Ovary (tissue), 9 donors: Measurements from ENCODE around the gene CACNA1D. TPM values are rescaled to one million over a fixed set of nuclear protein-coding genes. Genes with fewer than 3 reads are reported as not detected.

Source experiments
- DNase-seq, 5 donors: peaks; one replicate each; pipeline ENCODE4 v3.0.0-alpha.2; 2019 to 2020
- H3K27ac ChIP-seq, 2 donors: fragments of 200-600 bp; one replicate each; pipeline versions ENCODE4 v1.5.1 to v1.8.0; 2019 to 2022
- H3K27me3 ChIP-seq: fragments of 200-600 bp; one replicate; pipeline ENCODE4 v1.8.0; 2022
- H3K36me3 ChIP-seq: fragments of 200-600 bp; sonication (generic); one replicate; pipeline ENCODE4 v1.5.1; 2019
- H3K4me1 ChIP-seq: one replicate; pipeline ENCODE4 v1.8.1; 2013; ENCODE audit warnings: mild to moderate bottlenecking, moderate library complexity; ENCODE audit not compliant: insufficient read depth
- H3K4me3 ChIP-seq: fragments of 200-600 bp; sonication (generic); one replicate; pipeline ENCODE4 v1.5.1; 2017
- H3K9me3 ChIP-seq, 2 donors: fragments of 200-600 bp in 1 of 2; sonication (generic) in 1 of 2; one replicate each; pipeline versions ENCODE4 v1.5.1 to v1.8.1; 2013 to 2019; ENCODE audit warnings: mild to moderate bottlenecking in 1 of 2, moderate library complexity in 1 of 2
- CTCF ChIP-seq, 3 donors: fragments of 450-650 bp in 2 of 3; fragments of 200-600 bp in 1 of 3; IDR thresholded peaks; one replicate each; pipeline versions ENCODE4 v1.5.1 to v1.8.0; 2016 to 2022; ENCODE audit warnings: antibody characterized with exemption in 3 of 3, mild to moderate bottlenecking in 1 of 3
- EP300 ChIP-seq: sonication (generic); formaldehyde crosslinking; IDR thresholded peaks from one replicate; pipeline ENCODE4 v1.6.1; 2017; ENCODE audit warnings: antibody characterized with exemption
- POLR2A ChIP-seq: fragments of 450-650 bp; IDR thresholded peaks from one replicate; pipeline ENCODE4 v1.6.1; 2017; ENCODE audit warnings: antibody characterized with exemption, mild to moderate bottlenecking, moderate library complexity
- WGBS, 3 donors: extraction: QIAGEN DNeasy Blood & Tissue Kit in 1 of 3; methylation state at CpG; one replicate each; pipeline versions ENCODE4 v1.1.5 to v1.1.7; 2013 to 2017; 5-methylcytosine and 5-hydroxymethylcytosine counted together
- intact Hi-C, 4 donors: fragments of 100-400 bp; cut with DNase I; formaldehyde crosslinking; loops; one replicate each; pipeline versions ENCODE4 v1.11.0 to v1.15.1; 2022 to 2023
- polyA plus RNA-seq, 2 donors: library from polyadenylated mRNA; stranded (reverse); fragments of 200-250 nt in 1 of 2; fragments of 350-450 nt in 1 of 2; fragmentation: Illumina TruSeq in 1 of 2; extraction: RNeasy Lipid Tissue Mini Kit (QIAGEN cat#74804) in 1 of 2; gene quantifications; one replicate each; pipeline ENCODE4 v1.2.3, GENCODE V29; 2013 to 2014
- total RNA-seq, 7 donors: library from RNA; depleted of rRNA in 2 of 7; stranded (reverse); fragments of >200 nt in 2 of 7; fragmentation: NEBNext Ultra II Directional in 3 of 7; extraction: Animal tissue kit (Norgen Biotek cat#: 25700) in 3 of 7; gene quantifications; one replicate each; pipeline versions ENCODE4 v1.1.0 to v1.2.4, GENCODE V29; 2016 to 2023
- donor health status: DM: no; HTN: no; CAD: no; lungs with moderate emphysema.
- donor health status: DM: no; HTN: no; CAD: no.
- donor health status: Bipolar disorder and iron deficiency.
- donor health status: DM: yes; HTN: yes; CAD: no.
- donor health status: DM: no; HTN: no; CAD: no.
- donor health status: DM: yes; HTN: yes; CAD: no.

Gene CACNA1D
- total and polyA plus RNA-seq, 9 donors, result 0.23 to 9.3 (median 5.1) TPM

- Histone ChIP-seq H3K9me3 (no peaks in the 10 kb centered on the region), H3K4me3 (no peak overlapping the region), H3K36me3 (no peaks in the 10 kb centered on the region), H3K4me1 (peaks cover 5% of the 10 kb centered on the region), H3K27me3 (no peaks in the 10 kb centered on the region), H3K27ac (no peak overlapping the region)
- WGBS, 3 donors, result 89 to 91% (median 90%) methylated on average over 2 of the region's 2 CpGs
- intact Hi-C loops, result no loop called here
- DNase-seq, result no peak
- TF ChIP-seq EP300, result no peak
- no peak for TF ChIP-seq POLR2A
- TF ChIP-seq CTCF (IDR thresholded peaks at IDR 0.05), result no peak
These were observed 286.4 kb downstream of the CACNA1D start for GRCh38 chr3:53780806-53781205.

- Histone ChIP-seq H3K4me3 (no peak overlapping the region), H3K9me3 (no peaks in the 10 kb centered on the region), H3K27ac (no peak overlapping the region), H3K4me1 (no peaks in the 10 kb centered on the region), H3K27me3 (no peaks in the 10 kb centered on the region), H3K36me3 (no peaks in the 10 kb centered on the region)
- intact Hi-C loops, result no loop called here
- TF ChIP-seq EP300, result no peak
- no peak for TF ChIP-seq POLR2A
- TF ChIP-seq CTCF (IDR thresholded peaks at IDR 0.05), result no peak
- no peak for DNase-seq
- 86 to 88% (median 87%) methylated on average over 9 of the region's 9 CpGs for WGBS, 3 donors
These were observed 292.6 kb downstream of the CACNA1D start for GRCh38 chr3:53787016-53787415.

- WGBS, 3 donors, result 62 to 80% (median 75%) methylated on average over 5 of the region's 5 CpGs
- TF ChIP-seq CTCF (IDR thresholded peaks at IDR 0.05), result no peak
- no peak for TF ChIP-seq EP300
- no peak for TF ChIP-seq POLR2A
- no peaks in the 10 kb centered on the region for H3K4me1 ChIP-seq
- no peaks in the 10 kb centered on the region for H3K36me3 ChIP-seq
- no peak overlapping the region for H3K4me3 ChIP-seq
- H3K9me3 ChIP-seq, result no peaks in the 10 kb centered on the region
- H3K27me3 ChIP-seq, result no peaks in the 10 kb centered on the region
- DNase-seq, result no peak
- H3K27ac ChIP-seq, result no peak overlapping the region
- intact Hi-C loops, result no loop called here
These were observed 293.6 kb downstream of the CACNA1D start for GRCh38 chr3:53788038-53788437.

GRCh38 chr3:53789459-53789858 lies 295.0 kb downstream of the CACNA1D start:
- 78 to 88% (median 81%) methylated on average over 16 of the region's 16 CpGs for WGBS, 3 donors
- Histone ChIP-seq H3K4me1 (no peaks in the 10 kb centered on the region), H3K36me3 (no peaks in the 10 kb centered on the region), H3K27ac (no peak overlapping the region), H3K27me3 (no peaks in the 10 kb centered on the region), H3K9me3 (no peaks in the 10 kb centered on the region), H3K4me3 (no peak overlapping the region)
- no peak for DNase-seq
- no peak for TF ChIP-seq POLR2A
- no peak for TF ChIP-seq CTCF (IDR thresholded peaks at IDR 0.05)
- TF ChIP-seq EP300, result no peak
- intact Hi-C loops, result no loop called here

GRCh38 chr3:53790470-53790869 lies 296.1 kb downstream of the CACNA1D start:
- no peaks in the 10 kb centered on the region for H3K4me1 ChIP-seq
- TF ChIP-seq EP300 (no peak), CTCF (IDR thresholded peaks at IDR 0.05) (no peak), POLR2A (no peak)
- H3K36me3 ChIP-seq, result no peaks in the 10 kb centered on the region
- no peaks in the 10 kb centered on the region for H3K9me3 ChIP-seq
- intact Hi-C loops, result no loop called here
- 92 to 96% (median 94%) methylated on average over 5 of the region's 5 CpGs for WGBS, 3 donors
- no peak overlapping the region for H3K27ac ChIP-seq
- no peaks in the 10 kb centered on the region for H3K27me3 ChIP-seq
- H3K4me3 ChIP-seq, result no peak overlapping the region
- DNase-seq, result no peak
